Adrenal gland (tissue), 12 donors: Measurements from ENCODE around the gene MRPS2. TPM values are rescaled to one million over a fixed set of nuclear protein-coding genes. Genes with fewer than 3 reads are reported as not detected.
"Not testable (repeated sequence)": the region's sequence is repeated elsewhere in the genome, so short reads cannot be mapped to it uniquely, and the experiment has no call there.

Source experiments
- DNase-seq, 7 donors: peaks; one replicate each; pipeline ENCODE4 v3.0.0-alpha.2; 2019 to 2020
- H3K27ac ChIP-seq, 5 donors: fragments of 200-600 bp; sonication (generic) in 4 of 5; 1 replicate in 3 of 5; 2 replicates in 2 of 5; pipeline versions ENCODE4 v1.5.1 to v1.8.0; 2016 to 2020; ENCODE audit warnings: mild to moderate bottlenecking in 1 of 5
- H3K27me3 ChIP-seq: fragments of 200-600 bp; 2 replicates; pipeline ENCODE4 v1.8.0; 2021
- H3K36me3 ChIP-seq, 2 donors: fragments of 200-600 bp; replicated peaks in 1 of 2; 1 replicate in 1 of 2; 2 replicates in 1 of 2; pipeline versions ENCODE4 v1.5.1 to v1.8.0; 2018 to 2022
- H3K4me1 ChIP-seq, 2 donors: fragments of 200-600 bp; replicated peaks in 1 of 2; 1 replicate in 1 of 2; 2 replicates in 1 of 2; pipeline versions ENCODE4 v1.5.1 to v1.8.0; 2018 to 2021
- H3K4me3 ChIP-seq, 4 donors: fragments of 200-600 bp; sonication (generic) in 3 of 4; one replicate each; pipeline ENCODE4 v1.5.1; 2016 to 2018
- H3K9me3 ChIP-seq, 3 donors: fragments of 200-600 bp; sonication (generic) in 1 of 3; replicated peaks in 1 of 3; 1 replicate in 2 of 3; 2 replicates in 1 of 3; pipeline versions ENCODE4 v1.5.1 to v1.8.0; 2016 to 2021
- POLR2A ChIP-seq, 2 donors: fragments of 450-650 bp; IDR thresholded peaks; one replicate each; pipeline ENCODE4 v1.6.1; 2017; ENCODE audit warnings: antibody characterized with exemption in 2 of 2, mild to moderate bottlenecking in 2 of 2, moderate library complexity in 1 of 2
- WGBS, 4 donors: extraction: QIAGEN DNeasy Blood & Tissue Kit in 2 of 4; methylation state at CpG; one replicate each; pipeline versions ENCODE4 v1.1.5 to v1.1.7; 2013 to 2017; 5-methylcytosine and 5-hydroxymethylcytosine counted together
- intact Hi-C, 2 donors: fragments of 100-400 bp; cut with DNase I; formaldehyde crosslinking; loops; one replicate each; pipeline versions ENCODE4 v1.14.1 to v1.15.0; 2022 to 2023
- polyA plus RNA-seq, 3 donors: library from polyadenylated mRNA; stranded (reverse); fragments of 200-250 nt in 2 of 3; fragments of 350-450 nt in 1 of 3; fragmentation: Illumina TruSeq in 1 of 3; extraction: RNeasy Lipid Tissue Mini Kit (QIAGEN cat#74804) in 1 of 3; gene quantifications; one replicate each; pipeline ENCODE4 v1.2.3, GENCODE V29; 2013 to 2014
- total RNA-seq, 9 donors: library from RNA; depleted of rRNA in 4 of 9; stranded (reverse); fragments of >200 nt in 4 of 9; fragments of 120-200 nt in 1 of 9; fragmentation: NEBNext Ultra II Directional in 1 of 9; extraction: Animal tissue kit (Norgen Biotek cat#: 25700) in 1 of 9; gene quantifications; one replicate each; pipeline versions ENCODE4 v1.1.0 to v1.2.4, GENCODE V29; 2013 to 2023
- TF ChIP-seq, protein P1 (sequence below), 6 experiments: fragments of 450-650 bp in 4 of 6; fragments of 200-600 bp in 2 of 6; sonication (generic) in 1 of 6; IDR thresholded peaks; 1 replicate in 5 of 6; 2 replicates in 1 of 6; pipeline versions ENCODE4 v1.5.1 to v1.8.0; 2016 to 2021; ENCODE audit warnings: antibody characterized with exemption in 6 of 6, mild to moderate bottlenecking in 2 of 6, moderate library complexity in 1 of 6
- donor health status: healthy with polysubstance abuse.
- donor health status: Bipolar disorder and iron deficiency.
- donor health status: DM: yes; HTN: yes; CAD: no.
- donor health status: DM: no; HTN: no; CAD: no.
- donor health status: DM: no; HTN: no; CAD: no.
- donor health status: DM: yes; HTN: yes; CAD: no.

Gene MRPS2
- total and polyA plus RNA-seq, 12 donors, result 31.8 to 84.1 (median 59.8) TPM

DNA sequence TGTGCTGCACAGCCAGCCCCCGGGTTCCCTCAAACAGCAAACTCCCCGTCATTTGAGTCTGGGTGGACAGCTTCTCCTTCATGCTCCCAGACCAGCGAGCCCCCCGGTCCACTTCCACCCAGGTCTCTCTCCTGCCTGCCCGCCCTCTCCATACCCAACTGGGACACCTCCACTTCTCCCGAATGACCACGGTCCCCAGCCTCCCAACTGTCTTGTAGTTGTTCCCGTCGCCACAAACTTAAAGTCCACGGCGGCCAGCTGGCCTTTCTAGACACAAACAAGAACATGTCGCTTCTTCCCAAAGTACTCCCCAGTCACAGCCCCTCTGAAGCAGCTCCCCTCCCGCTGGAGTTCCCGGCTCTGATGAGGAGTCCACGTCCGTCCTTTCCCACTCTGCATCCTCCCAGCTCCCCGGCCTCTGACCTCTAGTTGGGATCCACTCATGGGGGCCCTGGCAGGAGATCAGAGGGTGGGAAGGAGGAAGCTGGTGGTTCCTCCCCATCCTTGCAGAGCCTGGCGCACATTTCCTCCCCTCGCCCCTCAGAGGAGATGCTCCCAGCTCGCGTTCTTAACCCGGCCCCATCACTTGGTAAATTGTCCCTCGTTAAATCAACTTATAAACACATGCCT lies 45.0 kb upstream of the MRPS2 start:
- intact Hi-C loops, result no loop called here
- no peak overlapping the region for H3K4me3 ChIP-seq
- H3K4me1 ChIP-seq, result no peaks in the 10 kb centered on the region
- WGBS, 4 donors, result 73 to 83% (median 77%) methylated on average over 23 of the region's 23 CpGs
- H3K27me3 ChIP-seq, result peaks cover 3% of the 10 kb centered on the region
- TF ChIP-seq POLR2A (IDR thresholded peaks at IDR 0.05), result no peak
- TF ChIP-seq, protein P1, sequence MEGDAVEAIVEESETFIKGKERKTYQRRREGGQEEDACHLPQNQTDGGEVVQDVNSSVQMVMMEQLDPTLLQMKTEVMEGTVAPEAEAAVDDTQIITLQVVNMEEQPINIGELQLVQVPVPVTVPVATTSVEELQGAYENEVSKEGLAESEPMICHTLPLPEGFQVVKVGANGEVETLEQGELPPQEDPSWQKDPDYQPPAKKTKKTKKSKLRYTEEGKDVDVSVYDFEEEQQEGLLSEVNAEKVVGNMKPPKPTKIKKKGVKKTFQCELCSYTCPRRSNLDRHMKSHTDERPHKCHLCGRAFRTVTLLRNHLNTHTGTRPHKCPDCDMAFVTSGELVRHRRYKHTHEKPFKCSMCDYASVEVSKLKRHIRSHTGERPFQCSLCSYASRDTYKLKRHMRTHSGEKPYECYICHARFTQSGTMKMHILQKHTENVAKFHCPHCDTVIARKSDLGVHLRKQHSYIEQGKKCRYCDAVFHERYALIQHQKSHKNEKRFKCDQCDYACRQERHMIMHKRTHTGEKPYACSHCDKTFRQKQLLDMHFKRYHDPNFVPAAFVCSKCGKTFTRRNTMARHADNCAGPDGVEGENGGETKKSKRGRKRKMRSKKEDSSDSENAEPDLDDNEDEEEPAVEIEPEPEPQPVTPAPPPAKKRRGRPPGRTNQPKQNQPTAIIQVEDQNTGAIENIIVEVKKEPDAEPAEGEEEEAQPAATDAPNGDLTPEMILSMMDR (IDR thresholded peaks at IDR 0.05), result no peak
- H3K9me3 ChIP-seq, result no peaks in the 10 kb centered on the region
- H3K27ac ChIP-seq, result no peak overlapping the region
- no peaks in the 10 kb centered on the region for H3K36me3 ChIP-seq
- no peak for DNase-seq

DNA sequence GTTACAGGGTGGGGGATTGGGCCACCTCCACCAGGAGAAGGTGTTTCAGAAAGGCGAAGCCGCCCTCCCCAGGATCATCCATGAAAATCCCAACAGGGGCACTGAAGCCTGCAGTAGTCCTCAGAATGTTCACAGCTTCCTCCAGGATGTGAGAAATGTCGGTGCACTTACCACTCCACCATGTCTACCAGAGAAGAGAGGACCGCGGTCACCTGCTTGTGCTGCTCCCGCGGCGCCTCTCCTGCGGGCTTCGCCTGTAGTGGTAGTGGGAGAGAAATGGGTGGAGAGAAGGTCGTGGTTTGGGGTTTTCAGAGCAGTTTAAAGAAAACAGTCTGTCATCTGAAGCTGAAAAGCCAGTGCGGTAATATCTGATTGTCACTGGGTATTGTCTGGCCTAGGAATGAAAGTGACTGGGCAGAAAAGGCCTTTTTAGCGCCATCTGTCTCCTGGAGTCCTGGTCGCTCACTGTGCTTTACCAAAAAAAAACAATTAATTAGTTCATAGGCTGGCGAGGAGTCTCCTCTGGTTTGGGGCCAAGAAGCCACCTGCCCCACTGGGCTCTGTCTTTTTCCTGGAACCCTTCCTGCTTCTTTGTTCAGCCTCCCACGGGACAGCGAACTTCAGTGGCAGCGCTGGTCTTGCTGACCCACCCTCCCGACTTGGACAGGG lies 43.9 kb upstream of the MRPS2 start:
- WGBS, 4 donors, result 81 to 87% (median 82%) methylated on average over 19 of the region's 19 CpGs
- no peak for DNase-seq
- Histone ChIP-seq H3K9me3 (no peaks in the 10 kb centered on the region), H3K36me3 (no peaks in the 10 kb centered on the region), H3K4me1 (no peaks in the 10 kb centered on the region), H3K4me3 (no peak overlapping the region), H3K27me3 (peaks cover 3% of the 10 kb centered on the region), H3K27ac (no peak overlapping the region)
- no peak for TF ChIP-seq POLR2A (IDR thresholded peaks at IDR 0.05)
- TF ChIP-seq, protein P1 (IDR thresholded peaks at IDR 0.05), result no peak
- intact Hi-C loops, result no loop called here

DNA sequence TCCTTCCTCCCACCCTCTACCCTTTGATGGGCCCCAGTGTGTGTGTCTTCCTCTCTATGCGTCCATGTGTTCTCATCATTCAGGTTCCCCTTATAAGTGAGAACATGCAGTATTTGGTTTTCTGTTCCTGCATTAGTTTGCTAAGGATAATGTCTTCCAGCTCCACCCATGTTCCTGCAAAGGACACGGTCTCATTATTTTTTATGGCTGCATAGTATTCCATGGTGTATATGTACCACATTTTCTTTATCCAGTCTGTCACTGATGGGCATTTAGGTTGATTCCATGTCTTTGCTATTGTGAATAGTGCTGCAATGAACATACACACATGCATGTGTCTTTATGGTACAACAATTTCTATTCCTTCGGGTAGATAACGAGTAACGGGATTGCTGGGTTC lies 42.0 kb upstream of the MRPS2 start:
- H3K36me3 ChIP-seq, H3K27me3 ChIP-seq, H3K4me1 ChIP-seq, H3K4me3 ChIP-seq, intact Hi-C loops, H3K27ac ChIP-seq, H3K9me3 ChIP-seq, DNase-seq: not testable (repeated sequence)
- WGBS, 4 donors, result 89 to 94% (median 93%) methylated on average over 5 of the region's 5 CpGs

DNA sequence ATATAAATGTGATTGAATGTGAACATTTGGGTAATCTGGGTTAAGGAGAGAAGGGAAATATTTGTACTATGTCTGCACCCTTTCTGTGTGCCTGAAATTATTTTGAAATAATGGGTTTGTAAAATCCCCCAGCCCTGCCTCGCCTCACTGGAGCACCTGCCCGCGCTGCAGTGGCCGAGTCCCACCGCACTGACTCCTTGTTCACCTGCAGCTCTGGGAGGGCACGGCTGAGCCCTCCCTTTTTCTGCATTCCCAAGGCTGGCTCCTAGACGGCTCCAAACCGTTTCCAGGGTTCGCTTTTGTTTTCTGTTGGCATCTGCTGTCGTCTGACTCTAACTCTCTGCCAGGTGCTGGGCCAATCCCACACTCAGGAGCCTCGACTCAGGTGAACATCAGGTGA lies 38.5 kb upstream of the MRPS2 start:
- no peak overlapping the region for H3K27ac ChIP-seq
- H3K4me3 ChIP-seq, result no peak overlapping the region
- TF ChIP-seq, protein P1 (IDR thresholded peaks at IDR 0.05), result no peak
- TF ChIP-seq POLR2A (IDR thresholded peaks at IDR 0.05), result no peak
- no peaks in the 10 kb centered on the region for H3K4me1 ChIP-seq
- no peaks in the 10 kb centered on the region for H3K36me3 ChIP-seq
- 78 to 84% (median 81%) methylated on average over 11 of the region's 11 CpGs for whole genome bisulfite sequencing, 4 donors
- peaks cover 3% of the 10 kb centered on the region for H3K27me3 ChIP-seq
- no peaks in the 10 kb centered on the region for H3K9me3 ChIP-seq
- intact Hi-C loops, result no loop called here
- DNase-seq, result no peak

DNA sequence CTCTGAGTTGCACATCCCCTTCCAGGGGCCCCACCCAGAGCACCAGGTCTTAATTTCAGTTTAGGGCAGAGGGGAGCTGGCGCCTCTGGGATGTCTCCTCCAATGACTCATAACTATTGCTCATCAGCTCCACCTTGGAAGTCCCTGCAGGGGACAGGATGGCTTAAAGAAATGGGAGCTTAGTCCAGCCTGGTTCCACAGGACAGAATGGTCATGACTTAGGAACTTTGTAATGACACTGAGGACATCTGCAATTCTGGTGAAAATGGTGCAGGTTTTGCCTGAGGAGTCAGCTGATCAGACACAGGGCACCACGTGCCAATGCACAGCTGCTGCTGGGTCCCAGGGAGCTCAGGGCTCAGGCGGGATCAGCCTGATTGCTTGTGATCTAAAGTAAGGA lies 37.3 kb upstream of the MRPS2 start:
- peak in 1 of 7 donors; percentile 24 for DNase-seq
- Histone ChIP-seq H3K27me3 (peaks cover 3% of the 10 kb centered on the region), H3K9me3 (no peaks in the 10 kb centered on the region), H3K36me3 (no peaks in the 10 kb centered on the region), H3K4me3 (no peak overlapping the region), H3K27ac (no peak overlapping the region), H3K4me1 (no peaks in the 10 kb centered on the region)
- intact Hi-C loops, result no loop called here
- TF ChIP-seq POLR2A (IDR thresholded peaks at IDR 0.05), result no peak
- TF ChIP-seq, protein P1 (IDR thresholded peaks at IDR 0.05), result no peak
- WGBS, 4 donors, result 51 to 59% (median 53%) methylated on average over 3 of the region's 3 CpGs
